HG03097 (cell line): ENCODE results near the gene ACTN4.

ENCODE experiments used
- ATAC-seq: cut with Tn5 transposase; IDR thresholded peaks from one replicate; pipeline ENCODE4 v1.9.1; 2021; ENCODE audit not compliant: unreplicated experiment, low FRiP score

ACTN4 gene

DNA sequence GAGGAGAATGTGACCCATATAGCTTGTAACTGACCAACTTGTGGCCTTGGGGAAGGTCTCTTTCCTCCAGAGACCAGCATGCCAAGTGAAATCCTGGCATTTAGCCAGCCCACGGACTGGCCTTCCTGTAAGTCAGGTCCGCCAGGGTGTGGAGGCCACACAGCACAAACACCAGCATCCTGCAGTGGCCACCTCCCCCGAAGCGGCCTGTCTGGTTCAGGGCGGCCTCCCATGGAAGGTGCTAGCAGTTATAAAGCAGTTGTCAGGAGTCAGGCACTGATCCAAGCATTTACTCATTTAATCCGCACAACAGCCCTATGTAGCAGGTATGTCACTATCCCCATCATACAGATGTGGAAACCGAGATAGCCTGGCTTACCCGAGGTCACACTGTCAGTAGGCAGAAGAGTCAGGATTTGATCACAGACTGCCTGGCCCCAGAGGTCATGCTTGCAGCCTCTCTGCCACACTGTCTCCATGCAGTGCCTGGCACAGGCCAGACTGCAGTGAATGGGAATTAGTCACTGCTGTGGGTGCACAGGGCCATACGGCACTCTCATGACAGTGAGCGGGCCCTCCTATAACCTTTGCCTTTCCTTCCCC lies 60.2 kb downstream of the ACTN4 start:
- ATAC-seq, result no peak

DNA sequence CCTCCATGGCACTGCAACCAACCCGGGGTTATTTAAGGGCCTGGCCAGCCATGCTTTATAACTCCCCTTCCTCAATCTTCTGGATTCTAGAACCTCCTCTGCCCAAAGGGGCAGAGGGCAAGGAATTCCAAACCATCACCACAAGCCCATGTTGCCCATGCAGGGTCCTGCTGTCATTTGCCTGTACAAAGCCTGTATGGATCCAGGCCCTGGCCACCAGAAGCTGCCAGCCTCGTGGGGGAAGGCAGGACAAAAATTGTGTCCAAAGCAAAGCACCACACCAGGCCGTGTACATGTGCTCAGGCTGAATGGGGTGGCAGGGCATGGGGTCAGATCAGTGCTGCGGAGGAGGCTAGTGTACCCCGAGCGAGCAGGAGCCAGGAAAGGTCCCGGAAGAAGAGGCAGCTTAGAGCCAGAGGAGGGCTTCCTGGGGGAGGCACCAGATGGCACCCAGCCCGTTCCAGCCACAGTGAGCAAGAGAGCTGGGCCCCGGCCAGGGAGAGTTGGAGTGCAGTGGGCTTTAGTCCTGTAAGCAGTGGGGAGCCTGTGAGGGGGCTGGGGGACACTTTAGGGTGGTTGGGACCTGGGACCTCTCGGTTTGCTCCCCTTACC lies 61.1 kb downstream of the ACTN4 start:
- ATAC-seq, result no peak

GRCh38 chr19:38709119-38709518 lies 61.7 kb downstream of the ACTN4 start:
- ATAC-seq, result no peak

DNA sequence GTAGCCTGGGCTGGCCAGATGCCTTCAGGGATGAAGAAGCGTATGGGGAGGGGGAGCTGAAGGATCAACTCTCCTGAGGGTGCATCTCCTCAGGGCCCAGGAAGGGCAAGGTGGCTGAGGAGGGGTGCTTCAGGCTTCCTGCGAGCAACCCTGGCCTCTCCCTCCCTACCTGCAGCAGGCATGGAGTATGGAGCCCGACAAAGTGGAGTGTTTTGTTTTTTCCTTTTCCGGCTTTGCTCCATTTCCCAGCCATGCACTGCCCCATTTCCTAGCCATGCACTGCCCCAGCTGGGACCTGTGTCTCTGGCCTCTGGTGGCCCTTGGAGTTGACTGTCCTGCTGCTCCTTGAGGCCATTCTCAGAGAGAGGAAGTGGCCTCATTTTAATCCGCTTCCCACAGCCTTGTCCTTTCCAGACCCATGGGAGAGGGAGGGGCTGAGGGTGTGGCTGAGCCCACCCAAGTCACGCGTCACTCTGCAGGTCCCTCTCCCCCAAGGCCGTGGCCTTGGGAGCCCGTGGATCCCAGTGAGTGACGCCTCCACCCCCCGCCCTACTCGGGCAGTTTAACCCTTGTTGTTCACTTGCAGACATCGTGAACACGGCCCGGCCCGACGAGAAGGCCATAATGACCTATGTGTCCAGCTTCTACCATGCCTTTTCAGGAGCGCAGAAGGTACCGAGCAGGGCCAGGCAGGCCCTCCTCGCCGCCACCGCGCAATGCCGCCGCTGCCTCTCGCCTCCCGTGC lies 62.4 kb downstream of the ACTN4 start:
- ATAC-seq, result no peak

DNA sequence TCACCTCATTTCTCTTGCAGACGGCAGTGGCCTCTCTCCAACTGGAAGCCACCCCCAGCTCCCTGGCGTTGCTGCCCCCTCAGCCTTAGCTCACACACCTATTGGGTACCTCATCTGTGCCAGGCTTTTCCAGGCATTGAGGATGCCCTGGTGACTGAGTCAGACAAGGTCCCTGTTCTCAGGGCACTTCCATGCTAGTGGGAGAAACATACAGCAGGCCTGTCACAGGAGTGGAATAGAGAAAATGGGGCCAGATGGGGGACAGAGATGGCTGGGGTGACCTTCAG lies 62.9 kb downstream of the ACTN4 start:
- no peak for ATAC-seq

GRCh38 chr19:38710928-38711725 lies 63.7 kb downstream of the ACTN4 start:
- no peak for ATAC-seq

- ATAC-seq, result no peak
These were observed 64.3 kb downstream of the ACTN4 start for GRCh38 chr19:38711726-38712153.

- no peak for ATAC-seq
These were observed 64.8 kb downstream of the ACTN4 start for GRCh38 chr19:38712161-38712748.

DNA sequence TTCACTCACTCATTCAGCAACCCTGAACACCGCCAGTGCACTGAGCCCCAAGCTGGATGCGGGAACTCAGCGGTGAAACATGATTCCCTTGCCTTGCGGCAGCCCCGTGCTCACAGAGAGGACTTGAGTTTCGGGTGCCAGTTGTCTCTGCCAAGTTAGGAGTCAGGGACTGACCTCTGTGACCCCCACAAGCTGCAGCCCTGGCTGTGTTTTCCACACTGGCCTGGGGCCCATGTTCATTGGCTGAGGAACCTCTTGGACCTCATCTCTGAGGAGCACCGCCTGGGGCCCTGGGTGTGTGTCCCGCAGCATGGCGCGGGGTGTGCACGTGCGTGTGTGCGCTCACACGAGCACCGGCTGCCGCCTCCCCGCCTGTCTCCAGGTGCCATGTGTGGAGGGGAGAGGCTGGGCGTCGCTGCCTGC lies 65.8 kb downstream of the ACTN4 start:
- ATAC-seq, result no peak

GRCh38 chr19:38713865-38714264 lies 66.4 kb downstream of the ACTN4 start:
- ATAC-seq, result no peak

- no peak for ATAC-seq
These were observed 66.9 kb downstream of the ACTN4 start for GRCh38 chr19:38714354-38714778.

GRCh38 chr19:38715555-38715954 lies 68.1 kb downstream of the ACTN4 start:
- no peak for ATAC-seq

- ATAC-seq, result no peak
These were observed 69.6 kb downstream of the ACTN4 start for GRCh38 chr19:38717051-38717450.

DNA sequence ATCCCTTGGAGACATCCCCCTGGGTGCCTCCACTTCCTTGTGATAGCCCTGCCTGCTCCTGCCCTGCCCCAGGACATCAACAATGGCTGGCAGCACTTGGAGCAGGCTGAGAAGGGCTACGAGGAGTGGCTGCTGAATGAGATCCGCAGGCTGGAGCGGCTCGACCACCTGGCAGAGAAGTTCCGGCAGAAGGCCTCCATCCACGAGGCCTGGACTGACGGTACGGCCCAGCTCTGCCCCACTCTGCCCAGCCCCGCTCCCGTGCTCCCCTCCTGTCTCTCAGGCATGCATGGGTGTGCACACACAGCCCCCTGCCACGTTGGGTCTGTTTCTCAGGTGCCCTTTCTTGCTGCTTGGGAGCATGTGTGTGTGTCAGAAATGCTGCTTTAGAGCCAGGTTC lies 70.4 kb downstream of the ACTN4 start:
- ATAC-seq, result no peak

GRCh38 chr19:38718747-38719543 lies 71.5 kb downstream of the ACTN4 start:
- ATAC-seq, result no peak

- no peak for ATAC-seq
These were observed 72.5 kb downstream of the ACTN4 start for GRCh38 chr19:38719761-38720558.

- ATAC-seq, result no peak
These were observed 73.2 kb downstream of the ACTN4 start for GRCh38 chr19:38720559-38721236.

- ATAC-seq, result no peak
These were observed 74.0 kb downstream of the ACTN4 start for GRCh38 chr19:38721496-38721895.
